ENCODE measurements around the gene FOXF2.

Gene FOXF2

DNA sequence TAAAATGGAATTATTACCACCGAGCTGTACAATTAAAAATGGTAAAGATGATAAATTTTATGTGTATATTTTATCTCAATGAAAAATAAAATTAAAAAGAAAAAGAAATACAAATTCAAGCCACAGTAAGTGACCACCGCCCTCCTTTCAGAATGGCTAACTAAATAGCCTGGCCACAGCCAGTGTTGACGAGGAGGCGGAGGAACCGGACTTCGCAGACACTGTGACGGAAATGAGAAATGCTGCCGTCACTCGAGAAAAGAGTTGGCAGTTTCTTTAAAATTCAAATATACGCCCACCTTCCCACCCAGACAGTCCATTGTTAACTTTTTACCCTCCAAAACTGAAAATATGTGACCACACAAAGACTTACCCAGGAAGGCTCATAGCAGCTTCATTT, 50.0 kb downstream of the FOXF2 start:
- H3K9me3 ChIP-seq (ENCODE audit: control insufficient read depth, low read length) = no peaks in the 10 kb centered on the region
- peaks cover 4% of the 10 kb centered on the region for H3K4me1 ChIP-seq (ENCODE audit: control insufficient read depth, insufficient read depth, low read length)
- DNase-seq (ENCODE audit: low read depth) = no peak
- no peaks in the 10 kb centered on the region for H3K36me3 ChIP-seq (ENCODE audit: control insufficient read depth, insufficient read depth, low read length, severe bottlenecking)
- H3K9ac ChIP-seq (ENCODE audit: low read length) = no peak overlapping the region
- H3K4me3 ChIP-seq (ENCODE audit: low read length) = no peak overlapping the region
- peaks cover 11% of the 10 kb centered on the region for H3K27me3 ChIP-seq (replicated peaks; ENCODE audit: control insufficient read depth, insufficient read depth, low read length)

DNA sequence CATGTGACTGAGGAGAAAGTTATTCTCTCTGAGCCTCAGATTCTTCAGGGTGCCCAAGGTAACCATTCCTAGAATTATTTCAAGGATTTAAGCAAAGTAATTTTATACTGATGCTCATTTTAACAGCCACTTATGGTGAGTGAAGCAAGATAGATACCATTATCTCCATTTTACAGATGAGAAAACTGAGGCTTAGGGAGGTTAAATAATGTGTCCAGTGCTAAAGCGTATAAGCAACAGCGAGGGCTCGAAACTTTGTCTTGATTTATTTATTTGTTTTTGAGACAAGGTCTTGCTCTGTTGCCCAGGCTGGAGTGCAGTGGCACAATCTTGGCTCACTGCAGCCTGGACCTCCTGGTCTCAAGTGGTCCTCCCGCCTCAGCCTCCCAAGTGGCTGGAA, 53.6 kb downstream of the FOXF2 start:
- Histone ChIP-seq H3K4me1 (ENCODE audit: control insufficient read depth, insufficient read depth, low read length) (no peaks in the 10 kb centered on the region), H3K9ac (ENCODE audit: low read length) (no peak overlapping the region), H3K9me3 (ENCODE audit: control insufficient read depth, low read length) (no peaks in the 10 kb centered on the region), H3K36me3 (ENCODE audit: control insufficient read depth, insufficient read depth, low read length, severe bottlenecking) (no peaks in the 10 kb centered on the region), H3K27me3 (replicated peaks; ENCODE audit: control insufficient read depth, insufficient read depth, low read length) (no peaks in the 10 kb centered on the region), H3K4me3 (ENCODE audit: low read length) (no peak overlapping the region)
- no peak for DNase-seq (ENCODE audit: low read depth)
